GDM1 (cell line): ENCODE measurements around the gene CBX2.
"Not testable (repeated sequence)": the region's sequence is repeated elsewhere in the genome, so short reads cannot be mapped to it uniquely, and the experiment has no call there.

Experiments
- DNase-seq: peaks from one replicate; lab custom pipeline; 2025; lab: John Stamatoyannopoulos, UW

CBX2 gene

GRCh38 chr17:79742951-79743476, 34.9 kb upstream of the CBX2 start:
- DNase-seq: no peak

GRCh38 chr17:79743614-79744013, 34.3 kb upstream of the CBX2 start:
- DNase-seq: no peak

GRCh38 chr17:79745641-79746105, 32.3 kb upstream of the CBX2 start:
- DNase-seq: no peak

GRCh38 chr17:79746889-79747507, 30.9 kb upstream of the CBX2 start:
- no peak for DNase-seq

GRCh38 chr17:79747508-79748294, 30.2 kb upstream of the CBX2 start:
- no peak for DNase-seq

- no peak for DNase-seq
Measured at GRCh38 chr17:79748295-79749099, 29.5 kb upstream of the CBX2 start.

GRCh38 chr17:79749156-79749815, 28.7 kb upstream of the CBX2 start:
- no peak for DNase-seq

GRCh38 chr17:79749958-79750357, 28.0 kb upstream of the CBX2 start:
- DNase-seq: no peak

- DNase-seq: no peak
Measured at GRCh38 chr17:79750650-79751545, 27.1 kb upstream of the CBX2 start.

GRCh38 chr17:79752175-79752574, 25.8 kb upstream of the CBX2 start:
- DNase-seq: no peak

- DNase-seq: no peak
Measured at GRCh38 chr17:79754370-79754769, 23.6 kb upstream of the CBX2 start.

- DNase-seq: not testable (repeated sequence)
Measured at GRCh38 chr17:79754903-79755302, 23.0 kb upstream of the CBX2 start.

GRCh38 chr17:79755591-79755990, 22.4 kb upstream of the CBX2 start:
- DNase-seq: no peak

- no peak for DNase-seq
Measured at GRCh38 chr17:79757140-79757745, 20.7 kb upstream of the CBX2 start.

- DNase-seq: no peak
Measured at GRCh38 chr17:79758271-79758670, 19.7 kb upstream of the CBX2 start.

- DNase-seq: no peak
Measured at GRCh38 chr17:79760197-79760906, 17.6 kb upstream of the CBX2 start.

- no peak for DNase-seq
Measured at GRCh38 chr17:79761894-79762589, 15.9 kb upstream of the CBX2 start.

- no peak for DNase-seq
Measured at GRCh38 chr17:79765708-79766107, 12.2 kb upstream of the CBX2 start.
